HL-60/S4 (cell line): ENCODE results near the gene MYOM1.
"Not testable (repeated sequence)": the region's sequence is repeated elsewhere in the genome, so short reads cannot be mapped to it uniquely, and the experiment has no call there.

Experiments
- in situ Hi-C: fragments of 300-500 bp; cut with MboI; formaldehyde crosslinking; loops from 2 replicates; pipeline ENCODE4 v1.14.3; 2022; ENCODE audit warnings: low sequenced_read_pairs

MYOM1 gene

DNA sequence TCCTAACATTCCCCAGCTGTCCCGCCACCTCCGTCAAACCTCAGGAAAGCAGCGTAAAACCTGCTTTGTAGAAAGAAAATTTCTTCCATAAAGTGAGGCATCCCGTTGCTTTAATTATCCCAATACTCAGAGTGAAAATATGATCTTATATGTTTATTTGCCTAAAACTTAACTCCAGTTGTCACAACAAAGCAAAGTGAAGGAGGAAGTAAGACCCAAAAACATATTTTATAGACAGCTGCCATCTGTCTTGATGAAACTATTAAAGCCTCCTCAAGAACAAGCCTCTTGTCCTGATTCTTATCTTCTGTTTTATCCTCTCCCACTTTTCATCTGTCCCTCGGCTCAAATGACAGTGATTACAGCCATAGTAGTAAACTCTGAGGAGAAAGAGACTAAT, 177.9 kb downstream of the MYOM1 start:
- in situ Hi-C loops: no loop called here

DNA sequence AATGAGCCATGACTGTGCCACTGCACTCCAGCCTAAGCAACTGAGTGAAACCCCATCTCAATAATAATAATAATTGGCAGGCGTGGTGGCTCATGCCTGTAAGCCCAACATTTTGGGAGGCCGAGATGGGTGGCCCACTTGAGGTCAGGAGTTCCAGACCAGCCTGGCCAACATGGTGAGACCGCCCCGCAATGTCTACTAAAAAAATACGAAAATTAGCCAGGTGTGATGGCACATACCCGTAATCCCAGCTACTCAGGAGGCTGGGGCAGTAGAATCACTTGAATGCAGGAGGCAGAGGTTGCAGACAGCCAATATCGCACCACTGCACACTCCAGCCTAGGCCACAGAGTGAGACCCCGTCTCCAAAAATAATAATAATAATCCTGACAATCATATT, 178.9 kb downstream of the MYOM1 start:
- in situ Hi-C loops: no loop called here

- in situ Hi-C loops: no loop called here
These were observed 179.6 kb downstream of the MYOM1 start for GRCh38 chr18:3040173-3040572.

DNA sequence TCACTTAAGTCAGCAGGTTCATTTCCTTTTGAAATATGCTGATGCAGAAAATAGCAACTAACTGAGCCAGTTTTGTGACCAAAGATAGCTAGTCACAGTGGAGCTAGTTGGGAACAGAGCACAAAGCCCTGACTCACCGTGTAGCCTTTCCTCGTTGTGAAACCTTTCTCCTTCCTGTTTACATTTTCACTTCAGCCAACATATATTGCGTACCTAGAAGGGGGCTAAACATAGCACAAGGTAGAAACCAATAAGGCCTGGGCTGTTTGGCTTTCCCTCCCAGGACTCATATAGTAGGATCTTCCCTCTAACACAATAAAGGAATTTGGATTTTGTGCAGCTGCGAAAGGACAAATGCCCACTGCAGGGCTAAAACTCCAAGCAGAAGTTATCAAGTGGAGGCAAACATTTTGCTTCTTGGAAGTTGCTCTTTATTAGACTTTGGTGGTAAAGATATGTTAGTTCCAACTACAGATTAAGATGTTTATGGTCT, 182.3 kb downstream of the MYOM1 start:
- in situ Hi-C loops: no loop called here

DNA sequence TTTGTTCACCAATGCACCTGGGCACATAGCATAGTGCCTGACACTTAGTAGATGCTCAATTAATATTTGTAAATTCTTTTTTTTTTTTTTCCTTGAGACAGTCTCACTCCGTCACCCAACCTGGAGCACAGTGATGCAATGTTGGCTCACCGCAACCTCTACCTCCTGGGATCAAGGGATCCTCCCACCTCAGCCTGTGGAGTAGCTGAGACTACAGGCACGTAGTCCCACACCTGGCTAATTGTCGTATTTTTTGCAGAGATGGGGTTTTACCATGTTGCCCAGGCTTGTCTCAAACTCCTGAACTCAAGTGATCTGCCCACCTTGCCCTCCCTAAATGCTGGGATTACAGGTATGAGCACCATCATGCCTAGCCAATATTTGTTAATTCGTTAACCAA, 183.7 kb downstream of the MYOM1 start:
- in situ Hi-C loops: no loop called here

DNA sequence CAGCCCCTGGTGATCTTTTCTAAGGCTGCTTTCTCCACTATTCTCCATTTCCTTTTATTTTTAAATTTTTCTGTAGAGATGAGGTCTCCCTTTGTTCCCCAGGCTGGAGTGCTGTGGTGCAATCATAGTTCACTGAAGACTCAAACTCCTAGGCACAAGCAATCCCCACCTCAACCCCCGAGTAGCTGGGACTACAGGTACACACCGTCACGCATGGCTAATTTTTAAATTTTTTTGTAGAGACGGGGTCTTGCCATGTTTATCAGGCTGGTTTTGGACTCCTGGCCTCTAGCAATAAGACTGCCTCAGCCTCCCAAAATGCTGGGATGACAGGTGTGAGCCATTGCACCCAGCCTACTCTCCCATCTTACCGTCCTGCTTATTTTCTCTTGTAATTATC, 184.1 kb downstream of the MYOM1 start:
- in situ Hi-C loops: no loop called here

DNA sequence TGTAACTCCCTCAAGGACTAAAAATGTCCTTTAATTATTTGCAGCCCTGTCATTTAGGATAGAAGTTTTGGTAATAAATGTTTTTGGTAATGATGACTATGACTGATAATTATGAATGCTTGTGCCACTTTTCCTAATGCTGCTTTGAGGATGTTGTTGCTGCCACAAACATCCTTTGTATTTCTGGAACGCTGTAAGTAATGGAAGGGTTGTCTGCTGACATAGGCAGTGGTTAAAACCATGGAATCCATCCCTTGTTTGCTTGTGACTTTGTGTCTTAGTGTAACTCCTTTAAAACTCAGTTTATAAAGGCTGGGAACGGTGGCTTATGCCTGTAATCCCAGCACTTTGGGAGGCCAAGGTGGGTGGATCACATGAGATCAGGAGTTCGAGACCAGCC, 187.0 kb downstream of the MYOM1 start:
- in situ Hi-C loops: no loop called here

GRCh38 chr18:3029215-3029952, 190.4 kb downstream of the MYOM1 start:
- in situ Hi-C loops: no loop called here

GRCh38 chr18:3028115-3028514, 191.7 kb downstream of the MYOM1 start:
- in situ Hi-C loops: not testable (repeated sequence)

- in situ Hi-C loops: no loop called here
These were observed 192.3 kb downstream of the MYOM1 start for GRCh38 chr18:3027370-3027891.

DNA sequence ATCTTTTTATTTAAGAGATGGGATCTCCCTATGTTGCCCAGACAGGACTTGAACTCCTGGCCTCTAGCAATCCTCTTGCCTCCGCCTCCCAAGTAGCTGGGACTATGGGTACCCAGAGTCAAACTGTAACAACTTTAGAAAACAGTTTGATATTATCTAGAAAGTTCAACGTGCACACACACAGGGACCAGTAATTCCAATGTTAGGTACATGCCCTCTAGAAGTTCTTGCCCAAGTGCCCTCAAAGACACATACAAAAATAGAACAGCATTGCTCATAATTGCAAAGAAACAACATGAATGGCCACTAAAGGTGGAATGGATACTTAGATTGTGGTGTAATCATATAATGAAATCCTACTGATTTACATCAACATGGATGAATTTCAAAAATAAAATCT, 194.2 kb downstream of the MYOM1 start:
- in situ Hi-C loops: no loop called here

DNA sequence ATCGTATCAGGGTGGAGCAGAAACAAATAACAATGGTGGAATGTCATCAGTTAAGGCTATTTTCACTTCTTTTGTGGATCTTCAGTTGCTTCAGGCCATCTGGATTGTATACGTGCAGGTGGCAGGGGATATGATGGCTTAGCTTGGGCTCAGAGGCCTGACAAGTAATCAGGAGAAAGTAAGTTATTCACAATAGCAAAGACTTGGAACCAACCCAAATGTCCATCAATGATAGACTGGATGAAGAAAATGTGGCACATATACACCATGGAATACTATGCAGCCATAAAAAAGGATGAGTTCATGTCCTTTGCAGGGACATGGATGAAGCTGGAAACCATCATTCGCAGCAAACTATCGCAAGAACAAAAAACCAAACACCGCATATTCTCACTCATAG, 196.2 kb downstream of the MYOM1 start:
- in situ Hi-C loops: not testable (repeated sequence)
